AG10803 (cell line): ENCODE measurements around the gene SLC43A2.

Experiments
- DNase-seq: peaks from one replicate; pipeline ENCODE4 v3.0.0; 2010; ENCODE audit warnings: low read depth
- H3K4me3 ChIP-seq: 2 replicates; pipeline ENCODE4 v1.5.1; 2011; ENCODE audit warnings: mild to moderate bottlenecking, low read length, control low read depth
- CTCF ChIP-seq: conservative IDR thresholded peaks from 2 replicates; pipeline ENCODE4 v1.5.1; 2011; ENCODE audit warnings: mild to moderate bottlenecking, low read length, control low read depth, inconsistent platforms

Gene SLC43A2

GRCh38 chr17:1625581-1625980 lies 3.1 kb downstream of the SLC43A2 start:
- no peak overlapping the region for H3K4me3 ChIP-seq
- no peak for TF ChIP-seq CTCF
- DNase-seq, result no peak

- no peak for DNase-seq
- H3K4me3 ChIP-seq, result no peak overlapping the region
- no peak for TF ChIP-seq CTCF
These were observed 3.6 kb downstream of the SLC43A2 start for GRCh38 chr17:1625053-1625452.

GRCh38 chr17:1624650-1625049 lies 4.0 kb downstream of the SLC43A2 start:
- TF ChIP-seq CTCF, result no peak
- no peak overlapping the region for H3K4me3 ChIP-seq
- no peak for DNase-seq

- DNase-seq, result no peak
- no peak for TF ChIP-seq CTCF
- no peak overlapping the region for H3K4me3 ChIP-seq
These were observed 5.5 kb downstream of the SLC43A2 start for GRCh38 chr17:1623057-1623630.

GRCh38 chr17:1621273-1621954 lies 7.2 kb downstream of the SLC43A2 start:
- no peak for DNase-seq
- H3K4me3 ChIP-seq, result no peak overlapping the region
- TF ChIP-seq CTCF, result no peak

- no peak for TF ChIP-seq CTCF
- no peak overlapping the region for H3K4me3 ChIP-seq
- no peak for DNase-seq
These were observed 8.1 kb downstream of the SLC43A2 start for GRCh38 chr17:1620486-1620885.

- no peak overlapping the region for H3K4me3 ChIP-seq
- TF ChIP-seq CTCF, result 0 out of 2 replicates have a peak, but pooled peaks have one; percentile 9
- DNase-seq, result peak; percentile 74
These were observed 10.9 kb downstream of the SLC43A2 start for GRCh38 chr17:1617620-1618174.
